OCI-M2 (cell line): Measurements from ENCODE around the gene PRKAR1B.

ENCODE experiments used
- DNase-seq: peaks from one replicate; lab custom pipeline; 2025; ENCODE audit not compliant: unreplicated experiment; lab: John Stamatoyannopoulos, UW

The PRKAR1B gene

DNA sequence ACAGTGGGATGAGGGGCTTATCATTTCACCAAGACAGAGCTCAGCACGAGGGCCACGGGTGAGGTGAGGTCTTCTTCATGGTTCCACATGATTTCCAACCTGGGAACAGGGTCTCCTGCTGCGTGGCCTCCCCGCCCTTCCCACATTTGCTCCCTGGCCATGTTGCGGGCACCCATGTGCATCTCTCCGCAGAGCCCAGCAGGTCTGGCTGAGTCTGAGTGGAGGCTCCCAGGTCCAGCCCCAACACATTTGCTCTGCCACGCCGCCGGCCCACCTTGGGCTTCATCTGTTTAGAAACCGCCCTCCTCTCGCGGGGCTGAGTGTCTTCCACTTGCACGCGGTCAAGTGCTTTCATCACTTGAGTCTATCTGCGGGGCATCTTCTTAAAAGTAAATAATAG, 14.8 kb upstream of the PRKAR1B start:
- DNase-seq, result no peak

DNA sequence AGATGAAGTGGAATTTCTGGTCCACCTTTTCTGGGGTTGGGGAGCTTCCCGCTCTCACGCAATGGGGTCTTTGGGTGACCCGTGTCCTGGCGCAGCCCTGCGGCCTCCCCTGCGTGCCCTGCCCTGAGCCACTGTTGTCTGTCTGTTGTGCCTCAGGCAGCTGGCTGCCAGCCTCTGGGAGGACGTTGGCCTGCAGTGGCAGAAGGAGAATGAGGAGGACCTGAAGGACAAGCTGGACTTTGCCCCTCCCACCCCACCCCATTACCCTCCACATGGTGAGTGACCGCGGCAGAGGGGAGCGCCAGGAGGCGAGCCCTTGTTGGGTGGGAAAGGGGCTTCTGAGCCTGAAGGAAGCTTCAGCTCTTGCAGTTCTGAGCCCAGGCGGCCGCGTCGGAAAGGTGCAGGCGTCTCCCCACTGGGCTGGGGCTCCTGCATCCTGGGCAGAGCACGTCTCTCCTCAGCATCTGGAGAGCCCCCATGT, 14.2 kb upstream of the PRKAR1B start:
- DNase-seq, result no peak

DNA sequence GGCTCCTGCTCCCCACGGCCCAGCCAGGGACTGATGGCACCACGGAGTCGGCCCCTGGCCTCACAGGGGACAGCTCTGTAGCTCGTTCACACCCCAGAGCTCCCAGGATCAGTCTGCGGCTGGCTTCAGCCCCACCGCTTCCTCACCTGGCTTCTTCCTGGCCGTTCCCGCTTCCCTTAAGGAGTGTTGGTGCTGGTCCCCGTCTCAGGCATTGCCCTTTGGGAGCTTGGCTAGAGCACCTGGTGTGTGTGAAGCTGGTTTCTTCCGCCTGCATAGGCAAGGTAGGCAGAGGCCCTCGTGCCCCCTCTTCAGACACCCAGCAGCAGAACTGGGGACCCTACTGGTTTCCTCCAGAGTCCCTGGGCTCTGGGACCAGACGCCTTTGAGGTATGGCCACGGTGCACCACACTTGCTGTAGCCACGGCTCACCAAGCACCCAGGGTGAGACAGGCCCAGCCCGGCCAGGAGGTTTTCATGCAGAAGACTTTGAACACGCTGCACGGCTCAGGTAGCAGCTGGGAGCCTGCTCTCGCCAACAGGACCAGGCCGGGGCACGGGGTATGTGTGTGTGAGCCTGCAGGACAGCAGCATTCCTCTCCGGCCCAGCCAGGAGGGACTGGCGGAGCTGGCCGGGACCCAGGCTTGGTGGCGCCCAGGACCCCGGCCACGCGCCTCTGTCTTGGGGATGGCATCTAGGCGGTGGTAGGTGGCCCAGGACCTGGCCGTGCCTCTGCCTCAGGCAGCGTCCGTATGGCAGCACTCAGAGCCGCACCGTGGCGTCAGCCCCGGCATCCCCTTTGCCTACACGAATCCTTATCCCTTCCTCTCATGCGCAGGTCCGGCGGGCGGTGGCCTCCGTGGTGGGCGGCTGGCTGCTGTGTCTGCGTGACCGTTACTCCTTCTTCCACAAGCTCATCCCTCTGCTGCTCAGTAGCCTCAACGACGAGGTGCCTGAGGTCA, 13.2 kb upstream of the PRKAR1B start:
- no peak for DNase-seq

DNA sequence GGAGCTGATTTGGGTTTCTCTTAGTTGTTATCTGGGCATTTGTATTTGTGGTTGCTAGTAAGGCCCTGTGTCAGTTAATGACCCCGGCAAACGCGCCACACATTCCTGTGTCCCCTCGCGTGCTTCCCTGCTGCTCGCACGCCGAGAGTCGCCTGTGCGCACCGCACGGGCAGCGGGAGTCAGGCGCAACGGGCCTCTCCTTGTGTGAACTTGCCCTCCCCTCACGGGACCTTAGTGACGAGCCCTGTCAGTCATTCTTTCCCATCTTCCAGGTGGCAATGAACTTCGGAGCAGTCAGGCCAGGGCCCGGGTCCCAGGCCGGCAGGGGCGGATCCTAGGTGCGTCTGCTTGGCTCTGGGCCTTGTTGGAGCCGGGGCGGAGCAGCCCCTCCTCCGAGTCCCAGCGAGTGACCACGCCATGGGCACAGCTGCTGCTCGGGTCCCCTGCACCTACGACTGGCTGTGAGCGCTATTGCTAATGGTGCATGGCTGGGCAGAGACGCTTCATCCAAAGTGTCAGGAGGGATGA, 12.4 kb upstream of the PRKAR1B start:
- no peak for DNase-seq

DNA sequence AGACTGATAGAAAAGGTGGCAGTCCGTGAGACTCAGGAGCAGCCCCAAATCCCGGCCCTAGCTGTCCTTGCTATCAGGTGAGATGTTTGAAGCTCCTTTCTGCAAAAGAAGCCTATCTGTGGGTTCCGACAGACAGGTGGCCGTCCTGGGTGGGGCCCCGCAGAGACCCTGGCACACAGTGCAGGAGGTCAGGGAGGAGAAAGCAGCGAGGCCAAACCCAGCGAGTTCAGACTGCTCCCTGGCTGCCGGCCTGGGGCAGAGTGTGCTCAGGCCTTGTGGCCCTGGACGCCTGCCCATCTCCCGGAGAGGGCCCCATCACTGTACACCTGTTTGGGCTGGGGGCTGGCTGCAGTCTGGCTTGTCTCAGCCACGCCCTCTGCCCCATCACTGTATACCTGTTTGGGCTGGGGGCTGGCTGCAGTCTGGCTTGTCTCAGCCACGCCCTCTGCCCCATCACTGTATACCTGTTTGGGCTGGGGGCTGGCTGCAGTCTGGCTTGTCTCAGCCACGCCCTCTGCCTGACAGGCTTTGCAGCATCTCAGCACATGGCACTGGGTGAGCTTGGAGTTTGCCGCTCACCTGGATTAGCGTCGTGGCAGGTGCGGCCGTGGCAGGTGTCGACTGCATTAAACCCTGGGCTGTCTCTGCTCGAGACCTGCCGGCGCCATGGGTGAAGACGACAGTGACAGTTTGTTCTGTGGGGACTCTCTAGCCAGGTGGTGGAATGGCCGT, 11.8 kb upstream of the PRKAR1B start:
- DNase-seq, result no peak

DNA sequence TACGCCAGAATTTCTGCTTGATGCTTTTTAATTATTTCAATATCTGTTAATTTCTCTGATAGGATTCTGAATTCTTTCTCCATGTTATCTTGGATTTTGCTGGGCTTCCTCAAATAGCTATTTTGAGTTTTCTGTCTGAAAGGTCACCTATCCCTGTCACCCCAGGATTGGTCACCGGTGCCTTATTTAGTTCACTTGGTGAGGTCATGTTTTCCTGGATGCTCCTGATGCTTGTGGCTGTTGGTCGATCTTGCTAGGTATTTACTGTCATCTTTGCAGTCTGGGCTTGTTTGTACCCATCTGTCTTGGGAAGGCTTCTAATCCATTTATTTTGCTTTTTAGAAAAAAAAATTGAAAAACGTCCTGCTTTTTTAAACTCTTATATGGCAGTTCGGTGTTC, 11.2 kb upstream of the PRKAR1B start:
- no peak for DNase-seq

DNA sequence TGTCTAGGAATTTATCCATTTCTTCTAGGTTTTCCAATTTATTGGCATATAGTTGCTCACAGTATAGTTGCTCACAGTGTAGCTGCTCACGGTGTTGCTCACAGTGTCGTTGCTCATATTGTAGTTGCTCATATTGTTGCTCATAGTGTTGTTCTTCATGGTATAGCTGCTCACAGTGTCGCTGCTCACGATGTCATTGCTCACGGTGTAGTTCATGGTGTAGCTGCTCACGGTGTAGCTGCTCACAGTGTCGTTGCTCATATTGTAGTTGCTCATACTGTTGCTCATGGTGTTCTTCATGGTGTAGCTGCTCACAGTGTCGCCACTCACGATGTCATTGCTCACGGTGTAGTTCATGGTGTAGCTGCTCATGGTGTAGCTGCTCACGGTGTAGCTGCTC, 7.7 kb upstream of the PRKAR1B start:
- DNase-seq, result no peak

DNA sequence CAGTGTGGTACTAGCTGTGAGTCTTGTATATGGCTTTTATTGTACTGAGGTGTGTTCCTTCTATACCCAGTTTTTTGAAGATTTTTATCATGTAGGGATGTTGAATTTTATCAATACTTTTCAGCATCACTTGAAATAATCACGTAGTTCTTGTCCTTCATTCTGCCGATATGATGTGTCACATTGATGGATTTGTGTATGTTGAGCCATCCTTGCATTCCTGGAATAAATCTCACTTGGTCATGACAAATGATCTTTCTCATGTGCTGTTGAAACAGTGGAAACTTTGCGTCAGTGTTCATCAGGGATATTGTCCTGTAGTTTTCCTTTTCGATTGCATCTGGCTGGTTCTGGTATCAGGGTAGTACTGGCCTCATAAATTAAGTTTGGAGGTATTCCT, 7.1 kb upstream of the PRKAR1B start:
- no peak for DNase-seq

DNA sequence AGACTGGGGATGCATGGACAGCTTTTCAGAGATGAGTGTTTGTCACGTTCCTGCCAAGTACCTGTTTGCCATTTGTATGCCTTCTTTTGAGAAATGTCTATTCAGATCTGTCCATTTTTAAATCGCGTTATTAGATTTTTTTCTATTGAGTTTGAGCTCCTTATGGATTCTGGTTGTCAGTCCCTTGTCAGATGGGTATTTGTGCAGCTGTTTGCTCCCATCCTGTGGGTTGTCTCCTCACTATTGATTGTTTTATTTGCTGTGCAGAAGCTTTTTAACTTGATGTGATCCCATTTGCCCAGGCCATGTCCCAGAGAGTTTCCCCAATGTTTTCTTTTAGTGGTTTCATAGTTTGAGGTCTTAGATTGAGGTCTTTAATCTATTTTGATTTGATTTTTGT, 5.5 kb upstream of the PRKAR1B start:
- DNase-seq, result no peak

DNA sequence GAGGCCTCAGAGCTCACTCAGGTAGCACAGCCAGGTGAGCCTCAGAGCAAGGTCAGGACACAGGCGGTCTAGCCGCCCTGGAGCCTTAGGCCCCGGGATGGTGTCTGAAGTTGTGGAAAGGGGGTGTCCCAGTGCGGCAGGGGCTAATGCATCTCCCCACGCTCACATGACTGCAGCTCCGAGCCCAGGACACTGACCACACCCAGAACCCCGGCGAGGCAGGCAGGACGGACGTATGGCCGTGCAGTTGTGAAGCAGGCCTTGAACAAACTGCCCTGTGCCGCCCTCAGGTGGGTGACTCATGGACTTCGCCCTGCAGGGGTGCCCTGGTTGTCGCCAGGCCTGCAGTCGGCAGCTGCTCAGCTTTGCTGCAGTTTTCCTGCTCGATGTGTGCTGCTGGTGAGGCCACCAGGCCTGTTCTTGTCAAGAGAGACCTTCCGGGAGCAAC, 5.0 kb upstream of the PRKAR1B start:
- no peak for DNase-seq

DNA sequence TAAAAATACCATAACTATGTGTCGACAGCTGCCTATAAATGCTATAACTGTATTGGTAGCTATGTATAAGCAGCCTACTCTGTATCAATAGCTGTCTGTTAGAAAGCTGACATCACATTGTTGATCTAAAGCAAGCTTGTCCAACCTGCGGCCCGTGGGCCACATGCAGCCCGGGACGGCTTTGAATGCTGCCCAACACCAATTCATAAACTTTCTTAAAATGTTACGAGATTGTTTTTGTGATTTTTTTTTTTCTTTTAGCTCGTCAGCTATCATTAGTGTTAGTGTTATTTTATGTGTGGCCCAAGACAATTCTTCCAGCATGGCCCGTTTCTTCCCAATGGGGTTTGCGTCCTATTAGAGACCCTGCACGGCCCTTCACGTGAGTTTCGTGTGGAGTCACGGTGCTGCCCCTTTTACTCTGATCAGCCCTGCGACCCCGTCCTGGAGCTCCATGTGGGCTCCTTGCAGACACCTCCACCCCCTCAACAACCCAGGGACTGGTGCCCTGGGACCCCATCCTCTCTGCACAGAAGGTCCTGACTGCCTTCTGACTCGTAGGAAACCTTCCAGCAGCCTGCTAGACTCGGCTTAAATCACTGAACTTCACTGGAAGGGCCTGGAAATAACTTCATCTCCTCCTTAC, 4.5 kb upstream of the PRKAR1B start:
- DNase-seq, result no peak

DNA sequence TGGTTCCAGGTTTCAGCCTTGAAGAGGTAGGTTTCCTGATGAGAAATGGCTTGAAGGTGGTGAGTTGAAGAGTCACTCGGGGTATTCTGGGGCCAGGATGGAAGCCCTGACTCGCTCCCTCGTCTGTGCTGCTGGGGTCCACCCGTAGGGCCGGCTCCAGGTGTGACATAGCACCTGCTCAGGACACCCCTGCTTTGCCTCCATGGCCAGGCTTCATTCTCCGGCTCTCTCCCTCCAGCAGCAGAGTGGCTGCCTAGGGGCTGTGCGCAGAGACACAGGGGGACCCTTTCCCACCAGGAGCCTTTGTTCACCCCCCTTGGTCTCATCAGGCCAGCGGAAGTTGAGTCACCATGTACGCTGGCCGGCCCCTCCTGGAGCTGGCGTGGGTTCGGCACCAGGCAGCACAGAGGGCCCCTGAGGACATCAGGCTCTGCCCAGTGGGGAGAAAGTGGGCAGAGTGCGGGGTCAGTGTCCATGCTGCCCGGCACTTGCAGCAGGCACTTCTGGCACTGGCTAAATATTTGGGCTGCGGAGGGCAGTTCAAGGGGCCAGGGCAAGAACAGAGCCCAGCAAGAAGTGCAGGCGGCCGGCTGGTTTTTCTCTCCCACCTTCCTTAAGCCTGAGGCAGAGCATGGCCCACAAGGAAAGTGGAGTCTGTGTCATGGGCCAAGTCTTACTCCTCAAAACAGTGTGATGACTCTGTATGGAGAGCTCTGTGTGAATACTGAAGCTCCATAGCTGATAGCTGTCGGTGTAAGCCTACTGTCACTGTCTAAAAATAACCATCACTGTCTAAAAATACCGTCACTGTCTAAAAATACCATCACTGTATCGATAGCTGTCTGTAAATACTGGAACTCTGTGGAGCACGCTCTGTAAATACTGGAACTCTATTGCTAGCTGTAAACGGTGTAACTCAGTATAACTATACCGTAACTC, 3.7 kb upstream of the PRKAR1B start:
- DNase-seq, result no peak

DNA sequence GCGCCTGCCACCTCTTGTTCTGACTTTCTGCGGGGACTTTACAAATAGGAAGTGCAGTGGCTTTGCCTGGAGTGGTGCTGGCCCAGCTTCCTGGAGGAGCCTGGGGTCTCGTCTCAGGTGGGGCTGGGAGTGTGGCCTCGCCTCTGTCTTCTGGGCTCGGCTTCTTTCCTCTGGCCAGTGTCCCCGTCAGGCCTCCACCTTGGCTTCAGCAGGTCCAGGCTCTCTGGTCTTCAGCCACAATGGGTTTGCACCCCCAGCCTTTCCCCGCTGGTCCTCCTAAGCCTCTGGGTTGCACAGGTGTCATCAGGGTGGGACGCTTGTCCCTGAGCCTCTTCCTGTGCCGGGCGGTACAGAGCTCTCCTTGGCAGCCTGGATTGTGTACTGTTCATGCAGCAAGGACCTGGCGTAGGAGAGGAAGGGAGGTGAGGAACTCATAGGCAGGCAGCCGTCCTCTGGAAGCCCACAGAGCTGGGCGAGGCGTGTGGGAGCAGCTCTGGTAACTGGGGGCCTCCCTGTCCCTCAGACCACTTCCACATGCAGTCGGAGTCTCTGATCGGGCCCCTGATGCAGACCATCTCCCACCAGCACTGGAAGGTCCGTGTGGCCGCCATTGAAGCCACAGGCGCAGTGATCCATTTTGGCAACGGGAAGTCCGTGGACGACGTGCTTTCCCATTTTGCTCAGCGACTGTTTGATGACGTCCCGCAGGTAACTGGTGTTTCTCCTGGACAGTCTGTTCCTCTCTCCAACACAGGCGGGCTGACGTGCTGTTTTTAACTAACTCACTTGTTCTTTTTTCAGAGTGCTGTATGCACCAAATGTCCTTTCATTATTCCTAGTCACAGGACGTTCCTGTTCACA, 2.3 kb upstream of the PRKAR1B start:
- DNase-seq, result no peak

DNA sequence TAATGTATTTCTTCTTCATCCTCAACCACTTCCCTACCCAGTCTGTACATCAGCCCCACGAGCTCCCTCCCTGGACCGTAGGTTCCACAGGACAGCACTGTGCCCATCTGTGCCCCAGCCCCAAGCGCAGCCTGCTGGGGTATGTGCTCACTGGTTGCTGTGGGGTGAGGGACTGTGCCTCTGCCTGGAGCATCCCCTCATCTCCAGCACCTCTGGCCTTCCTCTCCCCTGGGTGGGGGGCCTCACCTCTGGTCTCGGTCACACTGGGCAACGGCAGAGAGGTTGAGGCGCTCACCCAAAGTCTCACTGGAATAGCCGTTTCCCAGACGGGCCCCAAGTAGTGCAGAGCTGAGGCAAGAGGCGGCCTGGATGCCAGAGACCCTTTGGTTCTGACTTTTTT, 1.5 kb upstream of the PRKAR1B start:
- no peak for DNase-seq

DNA sequence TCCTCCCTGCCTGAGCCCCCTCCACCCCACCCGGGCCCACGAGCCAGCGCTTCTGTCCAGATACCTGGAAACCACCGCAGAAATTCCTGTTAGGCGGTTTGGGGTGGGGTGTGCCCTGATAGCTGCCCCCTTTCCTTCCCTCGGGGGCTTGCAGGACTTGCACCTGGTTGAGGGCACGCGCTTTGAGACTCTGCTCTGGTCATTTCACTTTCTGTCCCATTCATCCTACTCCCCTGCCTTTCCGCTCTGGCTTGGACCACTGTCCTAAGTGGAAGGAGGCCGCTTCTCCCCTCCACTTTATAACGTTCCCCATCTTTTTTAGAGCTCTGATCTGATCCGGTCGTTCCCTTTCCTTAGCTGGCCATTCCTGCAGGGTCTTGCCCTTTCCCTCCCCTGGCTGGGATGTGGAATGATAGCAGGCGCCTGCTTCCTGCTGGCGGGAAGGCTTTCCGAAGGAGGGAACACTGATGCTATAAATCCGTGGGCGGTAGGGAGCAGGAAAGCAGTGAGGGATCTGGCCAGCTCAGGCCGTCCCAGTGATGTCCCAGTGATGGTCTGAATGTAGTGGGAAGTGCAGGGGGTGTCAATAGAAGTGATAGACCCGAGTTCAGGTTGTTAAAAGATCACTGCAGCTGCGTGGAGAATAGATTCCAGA, 852 bp upstream of the PRKAR1B start:
- no peak for DNase-seq

DNA sequence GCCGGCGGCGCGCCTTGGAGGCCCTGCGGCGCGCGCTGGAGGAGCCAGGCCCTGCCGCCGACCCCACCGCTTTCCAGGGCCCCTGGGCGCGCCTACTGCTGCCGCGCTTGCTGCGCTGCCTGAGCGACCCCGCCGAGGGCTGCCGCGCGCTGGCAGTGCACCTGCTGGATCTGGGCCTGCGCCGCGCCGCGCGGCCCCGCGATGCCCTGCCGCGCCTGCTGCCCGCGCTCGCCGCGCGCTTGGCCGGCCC, 302 bp downstream of the PRKAR1B start:
- no peak for DNase-seq

DNA sequence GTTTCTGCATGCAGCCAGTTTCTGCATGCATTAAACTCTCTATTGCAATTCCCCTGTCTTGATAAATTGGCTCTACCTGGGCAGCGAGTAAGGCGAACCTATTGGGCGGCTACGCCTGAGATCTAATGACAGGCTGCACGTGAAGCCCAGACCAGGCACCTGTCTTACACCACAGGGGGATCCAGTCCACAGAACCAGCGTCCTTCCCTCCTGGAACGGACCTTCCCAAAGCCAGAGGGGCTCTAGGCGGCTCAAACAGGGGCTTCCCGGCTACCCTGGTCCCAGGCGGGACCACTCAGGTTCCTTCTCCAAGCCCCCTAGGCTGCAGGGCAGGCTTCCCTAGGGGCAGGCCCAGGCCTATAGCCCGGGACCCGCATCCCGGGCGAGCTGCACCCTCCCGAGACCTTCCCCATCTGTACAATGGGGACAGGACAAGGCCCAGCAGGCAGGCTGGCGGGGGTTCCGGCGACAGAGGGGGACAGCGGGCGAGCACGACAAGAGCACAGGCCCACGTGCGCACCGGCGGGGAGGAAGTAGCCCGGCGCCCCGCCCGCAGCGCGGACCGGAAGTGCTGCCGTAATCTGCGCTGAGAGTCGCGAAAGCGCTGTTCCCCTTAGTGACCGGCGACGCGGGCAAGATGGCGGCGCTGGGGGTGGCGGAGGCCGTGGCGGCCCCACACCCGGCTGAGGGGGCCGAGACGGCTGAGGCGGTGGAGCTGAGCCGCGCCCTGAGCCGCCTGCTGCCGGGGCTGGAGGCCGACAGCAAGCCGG, 812 bp downstream of the PRKAR1B start, which contains the start of gene DNAAF5:
TSS of gene DNAAF5 (plus strand) at position 616 of the 770 bp plus-strand sequence. CDS start at position 638, 22 bp downstream.
- peak; percentile 31 for DNase-seq
